K562 treated with DMSO at 1 percent for 48 hours (cell line): ENCODE measurements around the gene ZBTB5. TPM values are rescaled to one million over a fixed set of nuclear protein-coding genes. Genes with fewer than 3 reads are reported as not detected.

Experiments used
- total RNA-seq: library from RNA; unstranded; fragments of 300-600 nt; gene quantifications from 2 replicates; pipeline ENCODE4 v1.2.3, GENCODE V29; 2022; ENCODE audit warnings: low replicate concordance; ENCODE audit errors: extremely low read depth

Gene ZBTB5, protein sequence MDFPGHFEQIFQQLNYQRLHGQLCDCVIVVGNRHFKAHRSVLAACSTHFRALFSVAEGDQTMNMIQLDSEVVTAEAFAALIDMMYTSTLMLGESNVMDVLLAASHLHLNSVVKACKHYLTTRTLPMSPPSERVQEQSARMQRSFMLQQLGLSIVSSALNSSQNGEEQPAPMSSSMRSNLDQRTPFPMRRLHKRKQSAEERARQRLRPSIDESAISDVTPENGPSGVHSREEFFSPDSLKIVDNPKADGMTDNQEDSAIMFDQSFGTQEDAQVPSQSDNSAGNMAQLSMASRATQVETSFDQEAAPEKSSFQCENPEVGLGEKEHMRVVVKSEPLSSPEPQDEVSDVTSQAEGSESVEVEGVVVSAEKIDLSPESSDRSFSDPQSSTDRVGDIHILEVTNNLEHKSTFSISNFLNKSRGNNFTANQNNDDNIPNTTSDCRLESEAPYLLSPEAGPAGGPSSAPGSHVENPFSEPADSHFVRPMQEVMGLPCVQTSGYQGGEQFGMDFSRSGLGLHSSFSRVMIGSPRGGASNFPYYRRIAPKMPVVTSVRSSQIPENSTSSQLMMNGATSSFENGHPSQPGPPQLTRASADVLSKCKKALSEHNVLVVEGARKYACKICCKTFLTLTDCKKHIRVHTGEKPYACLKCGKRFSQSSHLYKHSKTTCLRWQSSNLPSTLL
- not detected in 2 replicates for total RNA-seq

DNA sequence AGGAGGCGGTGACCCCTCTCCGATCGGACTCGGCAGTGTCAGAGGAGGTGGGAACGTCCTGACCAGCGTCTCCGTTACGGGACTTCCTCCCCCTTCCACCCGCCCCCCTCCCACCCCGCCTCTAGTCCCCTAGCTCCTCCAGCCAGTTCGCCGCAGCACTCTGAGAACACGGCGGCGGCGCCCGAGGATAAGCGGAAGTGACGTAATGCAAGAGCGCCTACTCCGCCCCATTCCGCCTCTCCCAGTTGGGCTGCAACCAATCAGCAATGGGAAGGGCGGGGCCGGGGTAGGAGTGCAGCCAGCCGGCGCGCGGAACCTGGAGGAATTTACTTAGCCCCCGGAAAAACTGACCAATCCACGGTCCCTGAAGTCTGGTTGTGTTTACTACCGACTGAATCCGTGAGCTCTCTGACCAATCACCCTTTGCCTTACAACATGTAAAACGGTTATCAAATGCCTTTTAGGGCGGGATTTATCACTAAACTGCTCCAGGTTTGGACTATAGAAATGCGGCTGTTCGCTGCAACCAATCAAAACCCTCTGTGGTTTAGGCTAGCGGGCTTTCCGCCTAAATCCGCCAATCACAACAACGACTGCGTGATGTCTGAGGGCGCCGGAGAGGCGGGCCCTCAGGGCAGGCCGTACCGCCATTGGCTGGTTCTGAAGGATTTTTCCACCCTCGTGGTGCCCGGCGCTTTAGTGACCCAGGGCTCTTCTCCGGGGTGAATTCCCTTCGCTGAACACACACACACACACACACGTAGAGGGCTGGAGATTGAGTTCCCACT, at the start of gene ZBTB5:
Gene ZBTB5 (minus strand): TSS at position 202 of the 788 bp plus-strand sequence. CDS start 22,899 bp downstream, outside the sequence.

DNA sequence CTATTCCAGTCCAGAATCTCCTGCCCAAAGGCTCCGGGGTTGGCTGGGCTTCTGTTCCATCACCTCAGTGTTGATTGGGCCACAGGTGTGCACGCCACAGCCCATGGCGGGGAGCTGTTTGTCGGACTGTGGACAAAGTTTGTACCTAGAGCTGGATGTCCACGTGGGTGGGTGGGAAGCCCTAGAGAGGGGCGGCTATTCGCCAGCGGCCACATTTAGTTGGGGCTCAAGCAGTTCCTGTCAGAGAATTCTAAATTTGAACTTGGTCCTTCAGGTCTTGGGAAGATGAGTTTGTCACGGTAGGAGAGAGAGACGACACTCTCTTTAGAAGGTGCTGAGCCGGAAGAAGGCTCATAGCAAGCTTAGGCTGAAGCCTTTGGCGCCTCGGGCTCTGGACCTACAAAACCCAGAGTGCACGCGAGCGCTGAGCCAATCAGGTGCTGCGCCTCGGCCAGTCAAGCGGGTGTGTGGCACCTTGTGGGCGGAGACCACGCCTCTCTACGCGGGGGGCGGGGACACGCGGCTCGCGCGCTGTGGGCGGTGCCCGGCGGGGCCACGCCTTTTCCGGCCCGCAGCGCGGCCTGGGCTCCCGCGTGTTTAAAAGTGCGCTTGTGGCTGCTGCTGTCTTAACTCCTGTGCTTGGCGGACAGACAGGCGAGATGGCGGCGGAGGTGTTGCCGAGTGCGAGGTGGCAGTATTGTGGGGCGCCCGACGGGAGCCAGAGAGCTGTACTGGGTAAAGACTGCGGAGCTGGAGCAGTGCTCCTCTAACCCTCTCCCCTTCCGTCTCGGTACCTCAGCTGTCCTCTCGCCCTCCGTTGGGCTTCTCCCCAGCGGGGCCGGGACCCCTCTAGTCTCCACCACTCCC, 20.4 kb upstream of the ZBTB5 start, which contains the start of gene POLR1E:
Gene POLR1E (plus strand): TSS at position 560 of the 867 bp plus-strand sequence. CDS start 100 bp downstream, at position 660.

DNA sequence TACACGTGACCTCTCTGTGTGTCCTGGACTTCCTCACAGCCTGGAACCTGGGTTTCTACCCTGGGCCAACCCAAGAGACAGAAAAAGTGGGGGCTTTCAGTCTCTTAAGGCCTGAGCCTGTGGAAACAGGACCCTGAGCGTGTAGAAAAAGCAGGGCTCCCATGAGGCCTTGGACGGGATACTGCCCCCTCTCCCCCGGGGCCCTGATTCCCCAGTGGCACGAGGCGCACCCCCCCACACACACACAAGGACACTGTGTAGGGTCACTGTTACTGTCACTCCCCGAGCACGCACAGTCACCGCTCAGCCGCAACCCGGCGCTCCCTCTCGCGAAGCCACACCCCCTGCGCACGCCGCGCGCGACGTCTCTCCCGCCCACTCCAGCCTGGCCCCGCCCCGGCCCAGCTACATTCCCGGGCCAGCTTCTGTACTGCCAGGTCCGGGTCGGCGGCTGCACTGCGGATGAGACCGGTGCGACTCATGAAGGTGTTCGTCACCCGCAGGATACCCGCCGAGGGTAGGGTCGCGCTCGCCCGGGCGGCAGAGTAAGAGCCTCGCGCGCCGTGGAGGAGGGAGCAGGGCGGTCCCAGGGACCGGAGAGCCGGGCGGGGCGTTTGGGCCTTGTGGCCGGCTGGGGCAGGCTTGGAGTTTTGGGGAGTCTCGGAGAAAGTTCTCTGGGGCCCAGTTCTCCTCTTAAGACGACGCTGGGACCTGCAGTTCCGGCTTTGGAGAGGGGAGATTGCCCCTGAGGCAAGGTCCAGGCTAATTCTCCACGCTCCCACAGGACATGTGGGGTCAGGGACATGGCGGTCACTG, 42.8 kb downstream of the ZBTB5 start, which contains the start of gene GRHPR:
Gene GRHPR (plus strand): TSS at position 408 of the 816 bp plus-strand sequence. CDS start 55 bp downstream, at position 463.

Other genes with a start within 250 kb of the ZBTB5 start
- not detected in 2 replicates for gene GRHPR, start 42.8 kb downstream of the ZBTB5 start, total RNA-seq
- gene POLR1E, start 20.5 kb upstream of the ZBTB5 start, total RNA-seq: not detected in 2 replicates
- not detected in 2 replicates for gene FBXO10, start 110.9 kb upstream of the ZBTB5 start, total RNA-seq
- not detected in 2 replicates for gene TOMM5, start 127.1 kb upstream of the ZBTB5 start, total RNA-seq
- not detected in 2 replicates for gene FRMPD1, start 185.5 kb upstream of the ZBTB5 start, total RNA-seq